CD4-positive, alpha-beta T cell (primary cell): ENCODE results near the gene DPP9. TPM values are rescaled to one million over a fixed set of nuclear protein-coding genes. Genes with fewer than 3 reads are reported as not detected.

Source experiments
- ATAC-seq: fragments of 200-7000 bp; cut with Tn5 transposase; one replicate; pipeline ENCODE4 v1.10.0; 2022; ENCODE audit warnings: mild to moderate bottlenecking; ENCODE audit not compliant: poor library complexity
- CTCF ChIA-PET: fragments of 350-600 bp; sonication (Branson Sonifier 250); formaldehyde crosslinking; loops from one replicate; lab custom pipeline; 2021; ENCODE audit warnings: antibody characterized with exemption, inconsistent platforms; lab: Charles Lee
- POLR2A ChIA-PET: fragments of 350-600 bp; sonication (Branson Sonifier 250); formaldehyde crosslinking; loops from one replicate; lab custom pipeline; 2021; ENCODE audit warnings: antibody characterized with exemption, inconsistent platforms; lab: Charles Lee
- DNase-seq, 14 experiments: peaks; one replicate each; pipeline ENCODE4 v3.0.0-alpha.2; 2013 to 2020; ENCODE audit warnings: mixed read lengths in 2 of 14
- H3K27ac ChIP-seq, 2 donors: one replicate each; pipeline versions ENCODE4 v1.5.1 to v1.7.0; 2013; ENCODE audit warnings: low read length in 2 of 2, low read depth in 1 of 2, mild to moderate bottlenecking in 1 of 2
- H3K27me3 ChIP-seq, 2 experiments: 1 replicate in 1 of 2; 2 replicates in 1 of 2; pipeline versions ENCODE4 v1.6.1 to v1.7.0; 2013; ENCODE audit warnings: low read length in 2 of 2, control low read depth in 1 of 2, mild to moderate bottlenecking in 1 of 2, moderate library complexity in 1 of 2; ENCODE audit not compliant: insufficient read depth in 2 of 2, control insufficient read depth in 1 of 2
- H3K36me3 ChIP-seq: one replicate; pipeline ENCODE4 v1.6.1; 2013; ENCODE audit warnings: low read length, control low read depth; ENCODE audit not compliant: insufficient read depth
- H3K4me1 ChIP-seq: one replicate; pipeline ENCODE4 v1.6.1; 2013; ENCODE audit warnings: low read length, control low read depth; ENCODE audit not compliant: insufficient read depth
- H3K4me3 ChIP-seq: one replicate; pipeline ENCODE4 v1.5.1; 2013; ENCODE audit warnings: mild to moderate bottlenecking, low read length, moderate library complexity
- H3K9me3 ChIP-seq, 2 experiments: 1 replicate in 1 of 2; 2 replicates in 1 of 2; pipeline versions ENCODE4 v1.6.1 to v1.7.0; 2013; ENCODE audit warnings: low read length in 2 of 2, mild to moderate bottlenecking in 2 of 2, control low read depth in 1 of 2, moderate library complexity in 1 of 2; ENCODE audit not compliant: control insufficient read depth in 1 of 2, insufficient read depth in 1 of 2
- H3K27ac Mint-ChIP-seq: one replicate; pipeline ENCODE4 v1.8.0; 2020; ENCODE audit warnings: mixed read lengths
- H3K27me3 Mint-ChIP-seq: one replicate; pipeline ENCODE4 v1.8.0; 2021; ENCODE audit warnings: mixed read lengths
- H3K36me3 Mint-ChIP-seq: one replicate; pipeline ENCODE4 v1.8.0; 2021; ENCODE audit warnings: low read depth, mixed read lengths
- H3K4me1 Mint-ChIP-seq: one replicate; pipeline ENCODE4 v1.8.0; 2021; ENCODE audit warnings: low read depth, mixed read lengths
- H3K4me3 Mint-ChIP-seq: one replicate; pipeline ENCODE4 v1.8.0; 2020; ENCODE audit warnings: mild to moderate bottlenecking, mixed read lengths
- H3K9me3 Mint-ChIP-seq: one replicate; pipeline ENCODE4 v1.8.0; 2020; ENCODE audit warnings: mixed read lengths
- intact Hi-C, 2 experiments: fragments of 100-400 bp; cut with DNase I in 1 of 2; cut with micrococcal nuclease in 1 of 2; formaldehyde crosslinking; loops; one replicate each; pipeline versions ENCODE4 v1.15.1 to v1.9.0; 2023 to 2025; cut with DNase I, micrococcal nuclease
- total RNA-seq, 174 experiments: library from RNA in 2 of 174; stranded (reverse) in 2 of 174; gene quantifications; one replicate each; pipeline ENCODE4 v1.2.3 and lab custom pipeline; 2021 to 2026
- TF ChIP-seq, protein P1 (sequence below): fragments of 200-600 bp; IDR thresholded peaks from one replicate; pipeline ENCODE4 v1.8.0; 2022; ENCODE audit warnings: antibody characterized with exemption, mild to moderate bottlenecking

The DPP9 gene
- total RNA-seq, 2 experiments from 2014 or later, result 67.9 to 72.8 TPM

DNA sequence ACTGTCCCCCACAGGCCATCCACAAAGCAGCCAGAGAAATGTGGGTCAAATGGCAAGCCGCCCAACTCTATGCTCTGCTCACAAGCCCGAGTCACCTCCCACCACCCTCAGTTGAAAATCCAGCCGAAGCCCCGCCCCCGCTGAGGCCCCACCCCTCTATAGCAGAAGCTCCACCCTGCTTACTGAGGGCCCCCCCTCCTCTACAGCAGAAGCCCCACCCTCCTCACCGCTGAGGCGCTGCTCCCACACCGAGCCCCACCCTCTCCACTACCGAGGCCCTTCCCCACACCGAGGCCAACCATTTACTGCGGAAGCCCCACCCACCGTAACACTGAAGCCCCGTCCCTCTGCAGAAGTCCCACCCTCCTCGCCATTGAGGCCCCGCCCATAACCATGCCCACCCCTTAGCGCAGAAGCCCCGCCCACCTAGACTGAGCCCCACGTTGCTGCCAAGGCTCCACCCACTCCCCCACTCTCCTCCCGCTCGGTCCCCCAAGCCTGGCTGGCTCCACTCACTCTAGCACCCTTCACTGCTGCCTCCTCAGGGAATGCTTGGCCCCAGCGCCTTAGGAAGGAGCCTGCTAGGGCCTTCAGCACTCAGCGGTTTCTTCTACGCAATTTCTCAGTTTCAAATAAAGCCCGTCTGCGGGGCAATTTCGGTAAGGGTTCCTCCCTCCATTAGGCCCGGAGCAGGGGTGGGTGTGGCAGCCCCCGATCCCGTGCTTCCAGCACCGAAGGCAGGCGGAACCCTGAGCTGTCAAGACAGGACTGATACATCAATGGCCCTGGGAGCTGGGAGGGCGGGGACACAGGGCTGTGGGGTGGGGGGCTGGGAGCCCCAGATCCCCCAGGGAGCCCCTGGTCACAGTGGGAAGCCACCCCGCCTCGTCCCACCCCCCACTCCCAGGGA is 44.5 kb downstream of the DPP9 start:
- H3K4me1 Mint-ChIP-seq, result no peaks in the 10 kb centered on the region
- no peaks in the 10 kb centered on the region for H3K9me3 ChIP-seq
- peaks cover 49% of the 10 kb centered on the region for H3K36me3 Mint-ChIP-seq
- POLR2A ChIA-PET, result no interaction called here
- H3K27ac Mint-ChIP-seq, result no peak overlapping the region
- peaks cover 50% of the 10 kb centered on the region for H3K36me3 ChIP-seq
- DNase-seq (peak in 3 of 14 experiments; percentile 11 to 62 (median 32)), ATAC-seq (peak; percentile 44)
- TF ChIP-seq, protein P1, sequence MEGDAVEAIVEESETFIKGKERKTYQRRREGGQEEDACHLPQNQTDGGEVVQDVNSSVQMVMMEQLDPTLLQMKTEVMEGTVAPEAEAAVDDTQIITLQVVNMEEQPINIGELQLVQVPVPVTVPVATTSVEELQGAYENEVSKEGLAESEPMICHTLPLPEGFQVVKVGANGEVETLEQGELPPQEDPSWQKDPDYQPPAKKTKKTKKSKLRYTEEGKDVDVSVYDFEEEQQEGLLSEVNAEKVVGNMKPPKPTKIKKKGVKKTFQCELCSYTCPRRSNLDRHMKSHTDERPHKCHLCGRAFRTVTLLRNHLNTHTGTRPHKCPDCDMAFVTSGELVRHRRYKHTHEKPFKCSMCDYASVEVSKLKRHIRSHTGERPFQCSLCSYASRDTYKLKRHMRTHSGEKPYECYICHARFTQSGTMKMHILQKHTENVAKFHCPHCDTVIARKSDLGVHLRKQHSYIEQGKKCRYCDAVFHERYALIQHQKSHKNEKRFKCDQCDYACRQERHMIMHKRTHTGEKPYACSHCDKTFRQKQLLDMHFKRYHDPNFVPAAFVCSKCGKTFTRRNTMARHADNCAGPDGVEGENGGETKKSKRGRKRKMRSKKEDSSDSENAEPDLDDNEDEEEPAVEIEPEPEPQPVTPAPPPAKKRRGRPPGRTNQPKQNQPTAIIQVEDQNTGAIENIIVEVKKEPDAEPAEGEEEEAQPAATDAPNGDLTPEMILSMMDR, result no peak
- H3K9me3 Mint-ChIP-seq, result no peaks in the 10 kb centered on the region
- CTCF ChIA-PET, result no interaction called here
- H3K27me3 ChIP-seq, result no peaks in the 10 kb centered on the region
- intact Hi-C loops, result no loop called here
- no peak overlapping the region for H3K27ac ChIP-seq
- H3K4me3 Mint-ChIP-seq, result no peak overlapping the region
- no peak overlapping the region for H3K4me3 ChIP-seq
- H3K27me3 Mint-ChIP-seq, result no peaks in the 10 kb centered on the region
- no peaks in the 10 kb centered on the region for H3K4me1 ChIP-seq

DNA sequence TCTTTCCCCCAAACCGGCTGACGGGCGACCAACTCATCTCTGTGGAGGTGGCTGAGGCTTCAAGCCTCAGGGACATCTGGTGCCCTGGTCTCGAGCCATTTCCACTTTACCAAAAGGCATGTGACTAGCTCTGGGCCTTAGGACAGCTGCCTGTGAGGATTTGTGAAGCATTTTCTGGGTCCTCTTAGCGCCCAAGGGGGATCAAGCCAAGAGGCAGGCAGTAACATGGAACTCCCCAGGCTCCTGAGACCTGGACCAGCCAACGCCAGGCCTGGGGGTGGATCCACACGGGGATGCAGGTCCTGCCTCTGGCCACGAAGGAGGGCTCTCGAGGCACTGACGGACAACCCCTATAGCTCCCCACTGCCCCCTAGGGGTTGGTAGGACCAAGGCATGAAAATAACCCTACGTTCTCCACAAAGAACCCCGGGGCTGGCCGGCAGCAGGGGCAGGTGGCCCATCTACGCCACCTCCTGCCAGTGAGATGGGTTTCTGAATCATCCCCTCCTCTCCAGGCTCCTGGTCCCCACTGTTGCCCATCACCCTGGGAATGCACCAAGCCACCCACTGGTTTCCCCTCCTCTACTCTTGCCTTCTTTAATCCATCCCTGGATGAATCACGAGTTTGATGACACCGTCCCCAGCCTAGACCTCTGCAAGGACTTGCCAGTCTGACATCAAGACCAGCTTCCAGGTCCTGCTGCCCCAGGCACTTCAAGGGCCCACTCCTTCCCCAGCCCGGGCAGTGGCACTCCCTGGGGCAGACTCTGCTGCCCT is 46.5 kb downstream of the DPP9 start:
- H3K4me1 ChIP-seq, result no peaks in the 10 kb centered on the region
- no peak overlapping the region for H3K27ac Mint-ChIP-seq
- peaks cover 36% of the 10 kb centered on the region for H3K36me3 ChIP-seq
- H3K36me3 Mint-ChIP-seq, result peaks cover 36% of the 10 kb centered on the region
- ChIA-PET POLR2A (no interaction called here), CTCF (no interaction called here)
- peak in 4 of 14 experiments; percentile 10 to 63 (median 38) for DNase-seq
- ATAC-seq, result no peak
- intact Hi-C loops, result no loop called here
- no peak overlapping the region for H3K4me3 Mint-ChIP-seq
- H3K4me3 ChIP-seq, result no peak overlapping the region
- H3K4me1 Mint-ChIP-seq, result no peaks in the 10 kb centered on the region
- H3K27ac ChIP-seq, result no peak overlapping the region
- H3K27me3 ChIP-seq, result no peaks in the 10 kb centered on the region
- no peaks in the 10 kb centered on the region for H3K27me3 Mint-ChIP-seq
- TF ChIP-seq, protein P1, result no peak
- H3K9me3 ChIP-seq, result no peaks in the 10 kb centered on the region
- H3K9me3 Mint-ChIP-seq, result no peaks in the 10 kb centered on the region

DNA sequence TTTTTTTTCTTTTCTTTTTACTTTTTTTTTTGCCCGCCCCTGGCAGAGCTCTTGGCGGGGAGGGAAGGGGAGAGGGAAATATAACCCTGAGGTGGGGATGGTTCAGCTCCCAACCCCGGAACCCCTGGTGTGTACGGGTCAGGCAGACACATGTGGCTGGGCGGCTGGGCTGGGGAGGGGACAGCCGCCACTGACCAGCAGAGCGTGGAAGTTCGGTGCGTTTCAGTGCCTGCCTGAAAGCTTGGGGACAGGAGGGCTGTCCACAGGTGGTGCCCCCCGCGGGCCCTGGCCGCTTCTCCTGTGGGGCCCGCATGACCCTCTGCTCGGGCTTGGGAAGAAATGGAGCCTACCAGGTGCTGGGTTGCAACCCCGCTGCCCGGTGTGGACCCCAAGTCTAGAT is 48.3 kb downstream of the DPP9 start:
- no peak for ATAC-seq
- H3K4me3 Mint-ChIP-seq, result no peak overlapping the region
- H3K27me3 ChIP-seq, result no peaks in the 10 kb centered on the region
- intact Hi-C loops, result no loop called here
- peaks cover 26% of the 10 kb centered on the region for H3K36me3 Mint-ChIP-seq
- no peak for DNase-seq
- H3K9me3 ChIP-seq, result no peaks in the 10 kb centered on the region
- H3K27ac Mint-ChIP-seq, result no peak overlapping the region
- no peak overlapping the region for H3K4me3 ChIP-seq
- ChIA-PET CTCF (interaction anchor here (0.6 kb wide), 1 partner anchor 316 kb away, joined by 3 read pairs; no protein-coding TSS in a partner anchor), POLR2A (no interaction called here)
- H3K9me3 Mint-ChIP-seq, result no peaks in the 10 kb centered on the region
- no peaks in the 10 kb centered on the region for H3K4me1 Mint-ChIP-seq
- no peaks in the 10 kb centered on the region for H3K27me3 Mint-ChIP-seq
- H3K36me3 ChIP-seq, result peaks cover 30% of the 10 kb centered on the region
- no peak overlapping the region for H3K27ac ChIP-seq
- TF ChIP-seq, protein P1, result no peak
- peaks cover 4% of the 10 kb centered on the region for H3K4me1 ChIP-seq
